HG02840 (cell line): ENCODE data around the gene ARL4D.
"Not testable (repeated sequence)": the region's sequence is repeated elsewhere in the genome, so short reads cannot be mapped to it uniquely, and the experiment has no call there.

Source experiments
- ATAC-seq: cut with Tn5 transposase; IDR thresholded peaks from one replicate; pipeline ENCODE4 v1.9.1; 2021; ENCODE audit warnings: mild to moderate bottlenecking, moderate library complexity, moderate number of reproducible peaks; ENCODE audit not compliant: unreplicated experiment, low FRiP score

ARL4D gene

GRCh38 chr17:43368740-43369506 is 29.9 kb upstream of the ARL4D start:
- ATAC-seq = peak; percentile 25

- ATAC-seq = no peak
Measured at GRCh38 chr17:43369986-43370385, 28.8 kb upstream of the ARL4D start.

- no peak for ATAC-seq
Measured at GRCh38 chr17:43371227-43371821, 27.5 kb upstream of the ARL4D start.

- no peak for ATAC-seq
Measured at GRCh38 chr17:43372273-43372911, 26.4 kb upstream of the ARL4D start.

- no peak for ATAC-seq
Measured at GRCh38 chr17:43373356-43373755, 25.4 kb upstream of the ARL4D start.

- ATAC-seq = not testable (repeated sequence)
Measured at GRCh38 chr17:43375915-43376314, 22.9 kb upstream of the ARL4D start.

- ATAC-seq = no peak
Measured at GRCh38 chr17:43377056-43377810, 21.6 kb upstream of the ARL4D start.

GRCh38 chr17:43378766-43379165 is 20.0 kb upstream of the ARL4D start:
- no peak for ATAC-seq

- ATAC-seq = no peak
Measured at GRCh38 chr17:43380307-43380706, 18.5 kb upstream of the ARL4D start.

- no peak for ATAC-seq
Measured at GRCh38 chr17:43381204-43381603, 17.6 kb upstream of the ARL4D start.

GRCh38 chr17:43381621-43382020 is 17.2 kb upstream of the ARL4D start:
- no peak for ATAC-seq

- ATAC-seq = no peak
Measured at GRCh38 chr17:43382776-43383175, 16.0 kb upstream of the ARL4D start.

GRCh38 chr17:43383372-43383771 is 15.4 kb upstream of the ARL4D start:
- no peak for ATAC-seq

- ATAC-seq = no peak
Measured at GRCh38 chr17:43383826-43384475, 14.8 kb upstream of the ARL4D start.

- ATAC-seq = no peak
Measured at GRCh38 chr17:43384476-43384862, 14.3 kb upstream of the ARL4D start.

GRCh38 chr17:43385046-43385831 is 13.6 kb upstream of the ARL4D start:
- ATAC-seq = no peak

- ATAC-seq = no peak
Measured at GRCh38 chr17:43388359-43389045, 10.3 kb upstream of the ARL4D start.

- no peak for ATAC-seq
Measured at GRCh38 chr17:43389046-43389947, 9.5 kb upstream of the ARL4D start.
